ENCODE measurements around the gene NODAL. TPM values are rescaled to one million over a fixed set of nuclear protein-coding genes. Genes with fewer than 3 reads are reported as not detected.
A peak's percentile ranks its signal among the peaks of the same experiment; 100 is the strongest.

Gene NODAL
- polyA plus RNA-seq, 1 donor from 2014 or later: not detected

GRCh38 chr10:70476249-70477035, 35.0 kb upstream of the NODAL start:
- Mint-ChIP-seq H3K4me3 (peak overlapping the region in 2 of 4 donors; percentile 43 to 88), H3K27me3 (peaks cover 14% of the 10 kb centered on the region), H3K27ac (peak overlapping the region in 1 of 3 donors; percentile 67), H3K36me3 (no peaks in the 10 kb centered on the region), H3K4me1 (peaks cover 16 to 34% (median 26%) of the 10 kb centered on the region in 3 donors), H3K9me3 (no peaks in the 10 kb centered on the region)

GRCh38 chr10:70475661-70476060, 34.2 kb upstream of the NODAL start:
- Mint-ChIP-seq H3K27ac (peak overlapping the region in 1 of 3 donors; percentile 11), H3K4me1 (peaks cover 13 to 31% (median 21%) of the 10 kb centered on the region in 3 donors), H3K36me3 (no peaks in the 10 kb centered on the region), H3K9me3 (no peaks in the 10 kb centered on the region), H3K4me3 (no peak overlapping the region), H3K27me3 (peaks cover 13% of the 10 kb centered on the region)

GRCh38 chr10:70474780-70475179, 33.3 kb upstream of the NODAL start:
- Mint-ChIP-seq H3K4me1 (peaks cover 4 to 22% (median 12%) of the 10 kb centered on the region in 3 donors), H3K4me3 (peak overlapping the region in 1 of 4 donors; percentile 11), H3K27me3 (peaks cover 8% of the 10 kb centered on the region)

GRCh38 chr10:70472799-70473454, 31.4 kb upstream of the NODAL start:
- Mint-ChIP-seq H3K27ac (peak overlapping the region in 1 of 3 donors; percentile 35), H3K9me3 (no peaks in the 10 kb centered on the region), H3K4me3 (no peak overlapping the region), H3K4me1 (peaks cover 0 to 19% (median 9%) of the 10 kb centered on the region in 3 donors), H3K36me3 (no peaks in the 10 kb centered on the region), H3K27me3 (peaks cover 7% of the 10 kb centered on the region)

More at GRCh38 chr10:70474780-70475179, 33.3 kb upstream of the NODAL start:
- no peaks in the 10 kb centered on the region for H3K9me3 Mint-ChIP-seq
- H3K27ac Mint-ChIP-seq: no peak overlapping the region
- no peaks in the 10 kb centered on the region for H3K36me3 Mint-ChIP-seq

GRCh38 chr10:70466951-70467350, 25.5 kb upstream of the NODAL start:
- H3K27me3 Mint-ChIP-seq: no peaks in the 10 kb centered on the region
- peaks cover 0 to 7% (median 2%) of the 10 kb centered on the region in 3 donors for H3K4me1 Mint-ChIP-seq
- H3K27ac Mint-ChIP-seq: no peak overlapping the region
- H3K9me3 Mint-ChIP-seq: no peaks in the 10 kb centered on the region
- no peaks in the 10 kb centered on the region for H3K36me3 Mint-ChIP-seq
- no peak overlapping the region for H3K4me3 Mint-ChIP-seq

- no peak overlapping the region for H3K4me3 Mint-ChIP-seq
- H3K36me3 Mint-ChIP-seq: peaks cover 2% of the 10 kb centered on the region
- peaks cover 6% of the 10 kb centered on the region for H3K27me3 Mint-ChIP-seq
- no peaks in the 10 kb centered on the region for H3K9me3 Mint-ChIP-seq
- H3K4me1 Mint-ChIP-seq: peaks cover 0 to 6% (median 2%) of the 10 kb centered on the region in 3 donors
- H3K27ac Mint-ChIP-seq: no peak overlapping the region
Observed at GRCh38 chr10:70465832-70466231, 24.4 kb upstream of the NODAL start.

GRCh38 chr10:70465278-70465677, 23.8 kb upstream of the NODAL start:
- H3K4me1 Mint-ChIP-seq: peaks cover 0 to 6% (median 2%) of the 10 kb centered on the region in 3 donors
- H3K27me3 Mint-ChIP-seq: peaks cover 9% of the 10 kb centered on the region
- H3K4me3 Mint-ChIP-seq: no peak overlapping the region
- H3K27ac Mint-ChIP-seq: no peak overlapping the region
- peaks cover 2% of the 10 kb centered on the region for H3K36me3 Mint-ChIP-seq
- no peaks in the 10 kb centered on the region for H3K9me3 Mint-ChIP-seq

GRCh38 chr10:70462349-70462984, 21.0 kb upstream of the NODAL start:
- Mint-ChIP-seq H3K4me3 (no peak overlapping the region), H3K9me3 (no peaks in the 10 kb centered on the region), H3K36me3 (peaks cover 2% of the 10 kb centered on the region), H3K27me3 (peaks cover 27% of the 10 kb centered on the region), H3K27ac (no peak overlapping the region), H3K4me1 (peaks cover 1 to 6% (median 5%) of the 10 kb centered on the region in 3 donors)

- Mint-ChIP-seq H3K4me1 (peaks cover 3 to 8% (median 7%) of the 10 kb centered on the region in 3 donors), H3K4me3 (no peak overlapping the region), H3K27me3 (peaks cover 31% of the 10 kb centered on the region), H3K27ac (no peak overlapping the region), H3K36me3 (peaks cover 2% of the 10 kb centered on the region), H3K9me3 (no peaks in the 10 kb centered on the region)
Observed at GRCh38 chr10:70461397-70462348, 20.2 kb upstream of the NODAL start.

- no peak overlapping the region for H3K27ac Mint-ChIP-seq
- peaks cover 2% of the 10 kb centered on the region for H3K36me3 Mint-ChIP-seq
- peak overlapping the region in 1 of 4 donors; percentile 70 for H3K4me3 Mint-ChIP-seq
- H3K9me3 Mint-ChIP-seq: no peaks in the 10 kb centered on the region
- peaks cover 3 to 8% (median 7%) of the 10 kb centered on the region in 3 donors for H3K4me1 Mint-ChIP-seq
- peaks cover 32% of the 10 kb centered on the region for H3K27me3 Mint-ChIP-seq
Observed at GRCh38 chr10:70459774-70460490, 18.5 kb upstream of the NODAL start.

- Mint-ChIP-seq H3K4me3 (peak overlapping the region in 1 of 4 donors; percentile 52), H3K36me3 (peaks cover 2% of the 10 kb centered on the region), H3K4me1 (peaks cover 3 to 8% (median 7%) of the 10 kb centered on the region in 3 donors), H3K27ac (no peak overlapping the region), H3K27me3 (peaks cover 32% of the 10 kb centered on the region), H3K9me3 (no peaks in the 10 kb centered on the region)
Observed at GRCh38 chr10:70459061-70459773, 17.7 kb upstream of the NODAL start.

- peaks cover 3 to 7% (median 6%) of the 10 kb centered on the region in 3 donors for H3K4me1 Mint-ChIP-seq
- no peak overlapping the region for H3K27ac Mint-ChIP-seq
Observed at GRCh38 chr10:70458329-70459060, 17.0 kb upstream of the NODAL start.

More at GRCh38 chr10:70458329-70459060, 17.0 kb upstream of the NODAL start:
- Mint-ChIP-seq H3K4me3 (peak overlapping the region in 1 of 4 donors; percentile 52), H3K27me3 (peaks cover 32% of the 10 kb centered on the region), H3K36me3 (peaks cover 2% of the 10 kb centered on the region), H3K9me3 (no peaks in the 10 kb centered on the region)
